Activated T-helper 1 cell treated with anti-CD3 and anti-CD28 coated beads, Interleukin-2, amount 50 U/mL, for 16 hours (primary cell): ENCODE results near the gene ZNF277.

Experiments
- DNase-seq, 2 donors: peaks; one replicate each; pipeline ENCODE4 v3.0.0-alpha.2; 2020; ENCODE audit warnings: low read depth in 1 of 2, low spot score in 1 of 2

The ZNF277 gene

DNA sequence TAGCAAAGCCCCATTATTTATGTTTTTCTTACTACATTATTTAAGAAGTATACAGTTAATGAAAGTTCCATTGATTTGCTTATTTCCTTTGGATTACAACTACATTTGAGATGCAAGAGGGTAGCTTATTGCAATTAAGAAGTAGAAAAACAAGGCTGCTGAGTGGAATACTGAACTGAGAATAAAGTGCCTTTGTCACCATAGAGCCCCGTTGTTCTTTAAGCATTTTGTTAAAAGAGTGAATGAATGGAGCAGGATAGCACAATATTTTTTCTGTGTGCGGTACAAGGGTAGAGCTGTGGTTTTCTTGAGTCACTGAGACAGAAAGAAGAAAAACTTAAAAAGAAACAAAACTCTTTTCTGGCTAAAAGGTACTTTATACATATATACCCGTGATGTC, 45.6 kb downstream of the ZNF277 start:
- no peak for DNase-seq

DNA sequence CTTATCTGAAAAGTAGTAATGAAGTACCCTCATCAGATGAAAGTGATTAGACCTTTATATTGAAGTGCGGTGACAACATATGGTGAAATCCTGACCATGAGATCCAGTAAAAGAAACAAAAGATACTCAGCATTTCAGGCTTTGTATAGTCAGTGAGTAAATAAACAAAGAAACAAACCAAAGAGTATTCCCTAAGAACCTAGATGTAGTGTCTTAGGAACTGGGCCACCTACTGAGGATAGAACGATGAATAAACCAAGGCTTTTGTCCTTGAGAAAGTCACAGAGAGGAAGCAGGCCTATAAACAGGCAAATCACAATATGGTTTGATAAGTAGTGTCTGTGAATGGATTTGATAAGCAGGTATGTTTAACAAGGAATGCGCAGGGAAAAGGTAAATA, 46.2 kb downstream of the ZNF277 start:
- no peak for DNase-seq

DNA sequence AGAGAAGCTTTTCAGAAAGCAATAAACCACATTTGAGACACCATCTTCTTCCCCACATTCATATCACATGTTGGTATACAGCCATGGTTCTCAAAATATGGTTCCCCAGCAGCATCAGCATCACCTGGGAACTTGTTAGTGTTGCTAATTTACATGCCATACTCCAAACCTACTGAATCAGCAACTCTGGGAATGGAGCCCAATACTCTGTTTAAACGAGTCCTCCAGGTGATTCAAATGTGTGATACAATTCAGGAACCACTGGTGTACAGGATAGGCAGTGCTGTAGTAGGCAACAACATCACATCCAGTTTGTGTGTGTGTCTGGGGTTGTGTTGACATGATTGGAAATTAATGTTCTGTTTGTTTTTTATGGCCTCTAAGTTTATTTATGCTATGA, 47.7 kb downstream of the ZNF277 start:
- no peak for DNase-seq

DNA sequence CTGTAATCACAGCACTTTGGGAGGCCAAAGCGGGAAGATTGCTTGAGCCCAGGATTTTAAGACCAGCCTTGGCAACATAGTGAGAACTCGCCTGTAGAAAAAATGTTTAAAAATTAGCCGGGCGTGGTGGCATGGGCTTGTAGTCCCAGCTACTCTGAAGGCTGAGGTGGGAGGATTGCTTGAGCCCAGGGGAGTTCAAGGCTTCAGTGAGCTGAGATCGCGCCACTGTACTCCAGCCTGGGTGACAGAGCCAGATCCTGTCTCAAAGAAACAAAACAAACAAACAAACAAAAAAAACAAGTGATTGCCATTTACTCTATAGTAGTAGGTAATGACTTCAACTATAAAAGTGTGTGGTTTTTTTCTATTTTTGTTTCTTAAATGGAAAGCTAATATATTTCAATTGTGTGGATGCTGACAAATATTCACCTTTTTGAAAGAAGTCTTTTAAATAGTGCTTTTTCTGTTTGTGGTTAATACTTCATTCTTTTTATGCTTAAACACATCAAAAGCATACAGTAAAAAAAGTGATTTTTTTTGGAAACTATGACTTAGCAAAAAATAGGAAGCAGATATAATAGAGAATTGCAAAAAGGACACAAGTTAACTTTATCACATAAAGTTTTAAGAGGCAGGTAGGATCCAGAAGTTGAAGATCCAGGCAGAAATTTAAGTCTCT, 48.4 kb downstream of the ZNF277 start:
- no peak for DNase-seq

DNA sequence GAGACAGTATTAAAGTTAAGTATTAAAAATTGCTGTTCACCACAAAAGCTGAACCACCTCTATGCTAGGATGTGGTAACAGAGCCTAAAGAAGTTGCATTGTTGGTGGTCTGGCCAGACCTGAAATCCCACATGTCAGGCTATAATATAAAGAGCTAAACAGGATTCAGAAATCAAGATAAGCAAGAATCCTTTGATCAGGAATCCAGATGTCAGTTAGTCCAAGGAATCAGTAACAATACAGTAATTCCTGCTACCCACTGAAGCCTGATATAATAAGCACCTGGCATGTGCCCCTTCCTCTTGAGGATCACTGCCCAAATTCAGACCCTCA, 48.9 kb downstream of the ZNF277 start:
- no peak for DNase-seq

DNA sequence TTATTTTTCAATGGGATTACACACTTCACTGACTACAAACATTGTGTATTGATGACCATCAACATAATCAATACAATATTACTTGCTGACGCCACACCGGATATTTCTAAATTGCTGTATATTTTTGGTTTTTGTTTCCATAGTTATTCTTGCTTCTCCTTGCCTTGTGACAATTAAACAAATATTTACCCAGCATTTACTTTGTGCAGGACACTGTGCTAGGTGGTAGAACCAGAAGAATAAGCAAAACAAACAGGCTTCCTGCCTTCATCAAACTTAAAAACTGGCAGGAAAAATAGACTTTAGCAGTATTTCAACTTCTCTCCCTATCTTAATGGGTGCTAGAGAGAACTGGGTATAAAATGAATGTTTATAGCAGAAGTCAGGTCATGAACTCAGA, 50.6 kb downstream of the ZNF277 start:
- DNase-seq, result no peak

DNA sequence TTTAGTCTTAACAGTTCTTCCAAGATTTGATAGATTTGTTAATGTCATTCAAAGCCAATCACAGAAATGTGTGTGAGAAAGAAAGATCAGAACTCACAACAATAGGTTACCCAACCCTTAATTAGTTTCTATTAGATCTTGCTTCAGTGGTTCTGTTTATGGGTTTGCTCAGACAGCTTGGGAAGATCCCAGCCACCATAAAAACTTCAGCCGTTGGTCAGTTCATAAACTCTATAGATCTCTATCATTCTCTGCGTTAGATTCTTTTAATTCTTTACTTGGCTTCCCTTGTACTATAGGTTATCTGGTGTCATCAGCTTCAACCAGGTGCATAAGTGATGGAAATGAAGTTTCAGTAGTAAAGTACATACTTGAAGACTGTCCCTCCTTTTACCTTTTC, 54.4 kb downstream of the ZNF277 start:
- no peak for DNase-seq

DNA sequence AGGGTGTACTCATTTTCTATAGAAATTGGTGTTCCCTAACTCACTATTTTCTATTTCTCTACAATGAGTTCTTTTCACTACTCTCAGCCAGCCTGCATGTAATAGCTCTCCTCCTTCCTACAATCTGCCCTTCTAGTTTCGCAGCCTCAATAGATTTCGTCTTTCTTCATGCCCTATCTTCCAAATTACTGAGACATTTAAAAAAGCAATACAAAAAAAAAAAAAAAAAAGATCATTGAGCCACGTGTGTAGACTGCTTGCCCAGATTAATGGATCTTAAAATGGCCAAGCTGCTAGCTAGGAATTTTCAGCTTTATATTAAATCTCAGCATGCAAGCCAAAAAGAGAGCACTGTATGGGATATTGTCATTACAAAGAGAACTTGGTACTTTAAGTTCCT, 55.5 kb downstream of the ZNF277 start:
- no peak for DNase-seq

DNA sequence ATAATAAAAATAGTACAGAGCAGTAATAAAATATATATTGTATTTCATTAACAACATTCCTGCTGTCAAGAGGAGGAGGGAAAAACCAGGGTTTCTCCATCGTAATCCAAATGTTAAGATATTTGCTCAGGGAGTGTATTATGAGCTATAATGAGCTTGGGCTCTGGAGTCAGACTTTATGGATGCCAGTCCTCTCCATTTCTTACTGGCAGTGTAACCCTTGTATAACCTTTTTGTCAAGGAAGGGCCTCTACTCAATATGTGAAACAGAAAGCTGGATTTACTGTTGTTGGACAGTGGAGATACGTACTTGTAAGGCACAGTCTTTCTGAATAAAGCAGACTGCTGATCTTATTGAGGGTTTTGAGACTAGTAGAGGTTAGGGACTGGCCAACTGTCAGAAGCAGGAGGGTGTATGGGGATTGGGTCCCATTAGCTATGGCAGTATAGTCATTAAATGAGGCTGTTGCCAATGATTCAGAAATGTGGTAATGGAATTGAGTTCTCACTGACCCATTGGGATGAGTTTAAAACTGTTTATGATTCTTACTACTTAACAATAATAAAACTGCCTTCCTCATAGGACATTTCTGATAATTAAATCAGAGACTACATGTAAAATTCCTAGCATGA, 56.5 kb downstream of the ZNF277 start:
- DNase-seq, result no peak

DNA sequence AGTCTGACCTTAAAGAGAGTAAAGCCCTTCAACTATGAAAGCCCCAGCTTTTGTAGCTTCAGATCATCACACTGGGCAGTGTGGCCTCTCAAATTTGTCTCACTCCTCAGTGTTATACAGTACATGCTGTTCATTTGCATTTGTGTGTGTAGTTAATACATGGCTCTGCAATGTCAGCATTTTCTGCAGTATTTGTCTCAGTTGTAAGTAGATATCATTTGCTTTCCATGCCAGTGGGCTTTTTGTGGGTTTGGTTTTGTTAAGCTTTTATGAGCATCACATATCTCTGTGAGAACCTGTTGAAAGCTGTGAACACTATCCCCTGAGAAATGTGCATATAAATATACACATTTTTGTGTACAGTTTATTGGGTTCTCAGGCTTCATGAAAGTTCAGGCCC, 57.0 kb downstream of the ZNF277 start:
- DNase-seq, result no peak

DNA sequence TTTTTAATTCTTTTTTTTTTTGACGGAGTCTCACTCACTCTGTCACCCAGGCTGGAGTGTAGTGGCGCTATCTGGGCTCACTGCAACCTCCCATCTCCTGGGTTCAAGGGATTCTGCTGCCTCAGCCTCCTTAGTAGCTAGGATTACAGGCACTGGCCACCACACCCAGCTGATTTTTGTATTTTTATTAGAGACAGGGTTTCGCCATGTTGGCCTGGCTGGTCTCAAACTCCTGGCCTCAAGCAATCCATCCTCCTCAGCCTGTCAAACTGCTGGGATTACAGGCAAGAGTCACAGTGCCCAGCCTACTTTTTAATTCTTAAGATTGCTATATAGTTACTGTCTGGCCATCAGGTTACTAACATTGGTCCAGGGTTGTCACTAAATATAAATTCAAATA, 59.6 kb downstream of the ZNF277 start:
- DNase-seq, result no peak

DNA sequence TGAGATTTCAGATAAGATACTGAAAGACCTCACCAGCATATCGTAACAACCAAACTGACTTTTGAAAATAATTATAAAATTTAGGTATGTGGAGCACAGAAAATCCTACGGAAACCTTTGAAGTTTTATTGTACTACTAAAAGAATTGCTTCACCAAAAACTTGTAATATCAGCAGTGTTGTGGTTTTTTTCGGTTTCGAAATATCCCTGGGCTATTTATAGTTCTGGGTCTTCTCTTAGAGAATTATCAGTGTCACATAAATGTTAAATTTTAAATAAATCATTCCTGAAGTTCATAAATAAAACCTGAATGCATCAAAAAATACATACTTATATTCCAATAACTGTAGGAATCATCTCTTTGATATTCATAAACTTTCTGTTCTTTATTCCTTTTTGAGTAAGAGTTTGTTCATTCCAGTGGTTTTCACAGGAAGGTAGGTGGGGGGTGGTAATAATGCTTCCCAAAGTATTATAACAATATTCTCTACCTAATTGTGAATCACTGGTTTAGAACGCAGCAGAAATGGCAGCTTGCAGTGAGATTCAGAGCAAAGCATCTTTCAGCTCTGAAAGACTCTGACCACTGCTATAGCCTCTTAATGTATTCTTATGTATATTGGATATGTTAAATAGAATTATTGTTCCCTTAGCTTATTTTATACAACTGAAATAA, 60.2 kb downstream of the ZNF277 start:
- no peak for DNase-seq

DNA sequence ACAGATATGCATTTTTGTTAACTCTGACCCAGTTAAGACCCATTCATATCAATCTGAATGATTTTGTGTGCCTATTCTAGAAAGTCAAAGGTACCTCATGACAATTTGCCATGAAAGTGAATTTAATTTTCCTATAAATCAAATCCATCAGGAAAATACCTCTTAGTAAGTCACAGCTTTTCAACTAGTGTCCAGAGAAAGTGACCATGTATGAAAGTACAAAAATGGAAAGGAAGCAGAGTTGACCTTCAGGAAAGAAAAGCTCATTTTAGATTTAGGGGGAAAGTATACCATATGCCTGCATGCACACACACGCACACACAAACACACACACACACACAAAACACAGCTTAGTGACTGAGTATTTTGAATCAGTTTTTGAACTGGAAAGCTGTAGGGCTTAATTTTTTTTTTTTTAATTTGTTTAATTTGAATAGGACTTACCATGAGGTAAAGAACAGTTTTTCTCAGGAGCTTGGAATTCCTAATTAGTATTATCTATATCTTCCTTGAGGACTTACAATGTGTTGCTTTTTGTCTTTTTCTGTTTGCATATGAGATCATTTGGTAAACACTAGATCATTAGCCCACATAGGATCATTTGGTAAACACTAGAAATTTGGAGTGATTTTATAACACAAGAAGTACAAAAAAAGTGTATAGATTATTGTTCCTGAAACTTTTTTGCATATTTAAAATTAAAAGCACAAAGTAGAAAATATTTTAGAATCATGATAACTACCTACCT, 61.6 kb downstream of the ZNF277 start:
- DNase-seq, result no peak

DNA sequence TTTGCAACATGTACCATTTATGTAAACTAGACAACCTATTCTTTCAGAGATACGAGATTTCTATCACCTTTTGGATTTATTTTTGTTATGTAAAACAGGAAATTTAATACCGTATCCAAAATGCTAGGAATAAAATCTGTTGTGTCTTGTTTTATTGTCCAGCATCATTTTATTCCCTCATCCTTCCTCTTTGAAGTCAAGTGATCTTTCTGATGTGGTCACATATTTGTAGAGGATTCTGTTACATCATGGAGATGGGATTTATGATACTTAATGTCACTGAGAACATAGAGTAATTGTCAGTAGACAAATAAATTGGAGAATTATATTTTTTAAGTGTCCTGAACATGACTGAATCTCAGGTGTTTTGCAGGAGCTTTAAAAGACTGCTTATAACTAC, 64.7 kb downstream of the ZNF277 start:
- DNase-seq, result no peak

DNA sequence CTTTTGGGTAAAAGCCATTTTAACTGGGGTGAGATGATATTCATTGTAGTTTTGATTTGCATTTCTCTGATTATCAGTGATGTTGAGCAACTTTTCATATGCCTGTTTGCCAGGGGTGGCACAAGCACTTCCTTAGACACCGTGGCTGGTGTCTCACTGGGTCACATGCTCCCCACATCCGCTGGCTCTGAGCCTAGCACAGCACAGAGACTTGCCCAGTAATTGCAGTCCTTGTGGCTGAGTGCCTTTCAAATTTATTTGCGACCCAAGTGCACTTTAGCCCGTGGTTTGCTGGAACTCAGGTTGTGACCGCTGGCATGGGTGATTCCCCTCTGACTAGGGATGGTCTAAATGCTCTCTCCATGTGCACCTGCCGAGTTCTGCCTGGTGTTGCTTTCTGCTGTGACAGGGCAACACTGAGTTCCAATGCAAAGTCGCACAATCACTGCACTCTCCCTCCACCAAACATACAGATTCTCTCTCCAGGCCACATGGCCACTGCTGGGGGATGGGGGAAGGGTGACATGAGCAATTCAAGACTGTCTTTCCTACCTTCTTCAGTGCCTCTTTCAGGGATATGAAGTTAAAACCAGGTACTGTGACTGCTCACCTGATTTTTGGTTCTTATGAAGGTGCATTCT, 66.5 kb downstream of the ZNF277 start:
- DNase-seq, result no peak

DNA sequence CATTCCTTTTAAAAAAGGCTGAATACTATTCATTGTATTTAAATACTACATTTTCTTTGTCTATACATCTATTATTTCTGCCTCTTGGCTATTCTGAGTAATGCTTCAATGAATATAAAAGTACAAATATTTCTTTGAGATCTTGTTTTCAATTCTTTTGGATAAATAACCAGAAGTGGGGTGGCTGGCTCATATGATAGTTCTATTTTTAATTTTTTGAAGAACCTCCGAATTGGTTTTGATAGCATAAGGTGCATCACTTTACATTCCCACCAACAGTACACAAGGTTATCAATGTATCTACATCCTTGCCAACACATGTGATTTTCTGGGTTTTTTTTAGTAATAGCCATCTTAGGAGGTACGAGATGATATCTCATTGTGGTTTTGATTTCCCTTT, 72.5 kb downstream of the ZNF277 start:
- no peak for DNase-seq

DNA sequence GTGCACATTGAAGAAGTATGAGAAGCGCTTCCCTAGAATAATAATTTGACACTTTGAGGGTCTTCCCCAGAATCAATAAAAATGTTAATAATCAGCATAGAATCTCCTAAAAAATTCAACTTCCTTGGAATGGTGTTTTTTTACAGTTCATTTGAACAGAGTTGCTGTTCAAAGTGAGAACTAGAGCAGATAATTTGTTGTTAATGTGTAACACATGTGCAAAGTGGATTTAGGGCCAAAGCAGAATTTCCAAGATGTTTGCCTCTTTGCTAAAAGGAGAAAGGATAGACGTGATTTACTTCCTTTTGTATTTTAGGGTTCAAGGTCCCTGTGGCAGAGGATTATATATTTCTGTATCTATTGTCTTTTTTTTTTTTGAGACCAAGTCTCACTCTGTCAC, 73.8 kb downstream of the ZNF277 start:
- no peak for DNase-seq

DNA sequence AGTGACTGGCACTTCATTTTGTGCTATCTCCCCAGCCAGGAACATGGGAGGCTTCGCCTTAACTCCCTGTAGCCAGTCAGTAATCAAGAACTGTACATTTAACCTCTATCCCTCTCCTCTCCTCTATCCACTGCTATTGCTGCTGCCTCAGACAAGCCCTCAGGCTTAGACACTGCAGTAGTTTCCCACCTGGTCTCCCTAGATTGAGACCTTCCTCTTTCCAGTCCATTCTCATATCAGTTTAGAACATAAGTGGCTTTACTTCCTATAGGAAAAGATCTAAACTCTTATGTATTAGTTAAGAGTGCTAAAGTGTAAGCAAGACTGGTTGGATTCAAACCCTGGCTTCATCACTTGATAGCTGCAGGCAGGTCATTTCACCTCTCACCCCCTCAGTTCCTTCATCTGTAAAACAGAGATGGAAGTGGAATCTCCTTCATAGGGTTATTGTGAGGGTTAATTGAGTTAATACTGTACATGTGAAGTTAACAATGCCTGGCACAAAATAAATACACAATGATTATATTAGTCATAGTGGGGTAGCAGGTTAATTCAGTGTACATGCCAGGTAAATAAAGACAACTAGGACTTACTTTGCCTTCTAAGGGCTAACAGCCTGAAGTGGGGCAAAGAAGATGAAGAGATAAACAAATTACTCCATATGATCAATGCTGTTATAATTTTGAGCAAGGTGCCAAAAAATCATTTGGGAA, 76.1 kb downstream of the ZNF277 start:
- DNase-seq, result no peak

DNA sequence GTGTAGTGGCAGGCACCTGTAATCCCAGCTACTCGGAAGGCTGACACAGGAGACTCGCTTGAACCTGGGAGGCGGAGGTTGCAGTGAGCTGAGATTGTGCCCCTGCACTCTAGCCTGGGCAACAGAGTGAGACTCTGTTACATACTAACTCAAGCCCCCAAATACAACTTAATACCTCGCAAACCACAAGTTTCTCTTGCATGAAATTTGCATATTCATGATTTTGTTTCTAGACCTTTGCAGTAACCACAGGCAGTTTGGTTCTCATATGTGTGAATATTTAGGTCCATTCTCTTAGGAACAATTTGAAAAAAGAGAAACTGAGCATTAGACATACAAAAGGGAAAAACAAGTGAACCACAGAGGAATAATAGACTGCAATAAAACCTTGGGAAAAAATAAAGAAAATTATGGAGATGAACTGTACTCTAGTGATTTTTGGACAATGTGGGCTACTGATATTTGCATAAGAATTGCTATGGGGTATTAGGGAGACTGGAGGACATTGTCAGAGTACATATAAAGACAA, 77.0 kb downstream of the ZNF277 start:
- DNase-seq, result no peak

DNA sequence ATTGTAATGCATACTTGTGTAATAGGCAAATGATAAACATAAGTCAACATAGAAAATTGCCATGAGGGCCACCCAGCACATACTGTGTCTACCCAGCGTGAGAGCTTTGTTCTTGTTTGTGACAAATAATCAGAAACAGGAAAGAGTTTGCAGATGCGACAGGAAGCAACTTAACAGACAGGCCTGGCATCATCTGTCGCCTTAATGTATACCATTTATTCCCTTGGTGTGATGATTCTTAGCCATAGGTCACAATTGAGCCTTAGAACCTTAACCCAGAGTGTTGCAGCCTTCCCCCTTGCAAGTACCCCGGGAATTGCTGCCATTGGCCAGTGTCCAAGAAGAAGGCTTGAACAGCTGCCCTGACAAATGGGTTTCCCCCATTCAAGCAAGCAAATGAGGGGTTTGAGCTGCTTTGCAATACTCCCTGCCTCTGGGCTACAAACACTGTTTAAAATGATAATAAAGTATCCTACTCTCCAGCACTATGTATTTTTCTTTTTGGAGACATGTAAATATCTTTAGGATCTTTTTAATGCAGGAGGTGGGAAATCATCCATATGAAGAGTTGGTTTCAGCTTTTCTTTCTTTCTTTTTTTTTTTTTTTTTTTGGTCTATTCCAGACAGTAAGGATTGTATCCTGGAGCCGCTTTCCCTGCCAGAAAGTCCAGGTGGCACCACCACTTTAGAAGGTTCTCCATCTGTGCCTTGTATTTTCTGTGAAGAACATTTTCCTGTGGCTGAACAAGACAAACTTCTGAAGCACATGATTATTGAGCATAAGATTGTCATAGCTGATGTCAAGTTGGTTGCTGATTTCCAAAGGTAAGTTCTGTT, 80.0 kb downstream of the ZNF277 start:
- no peak for DNase-seq
